HL-60 (cell line): ENCODE measurements around the gene ARSA.

Experiments
- DNase-seq, 2 experiments: peaks; one replicate each; pipeline ENCODE4 v3.0.0-alpha.2; 2010 to 2020; ENCODE audit warnings: low read depth in 1 of 2, low spot score in 1 of 2
- H3K27ac ChIP-seq: fragments of 250-450 bp; sonication (Bioruptor Pico); replicated peaks from 2 replicates; pipeline ENCODE4 v1.5.1; 2020; ENCODE audit warnings: mild to moderate bottlenecking, moderate library complexity
- H3K27me3 ChIP-seq: fragments of 250-450 bp; sonication (Bioruptor Pico); 2 replicates; pipeline ENCODE4 v1.5.1; 2021; ENCODE audit warnings: mild to moderate bottlenecking, moderate library complexity; ENCODE audit not compliant: insufficient read depth, poor library complexity, severe bottlenecking
- H3K4me3 ChIP-seq: replicated peaks from 2 replicates; pipeline ENCODE4 v1.5.1; 2011; ENCODE audit warnings: mild to moderate bottlenecking, control low read depth, low read length; ENCODE audit not compliant: insufficient read depth
- GABPA ChIP-seq: IDR thresholded peaks from 2 replicates; pipeline ENCODE4 v1.6.1; 2012; ENCODE audit warnings: low read depth
- POLR2AphosphoS5 ChIP-seq: IDR thresholded peaks from 2 replicates; pipeline ENCODE4 v1.6.1; 2012; ENCODE audit warnings: low read depth
- REST ChIP-seq: IDR thresholded peaks from 2 replicates; pipeline ENCODE4 v1.6.1; 2012; ENCODE audit warnings: low read depth; ENCODE audit not compliant: insufficient replicate concordance
- SPI1 ChIP-seq: IDR thresholded peaks from 2 replicates; pipeline ENCODE4 v1.6.1; 2012; ENCODE audit warnings: low read depth, mild to moderate bottlenecking, borderline replicate concordance
- TF ChIP-seq, protein P1 (sequence below): IDR thresholded peaks from one replicate; pipeline ENCODE4 v1.5.1; 2011; ENCODE audit warnings: low read length, control low read depth, inconsistent platforms; ENCODE audit not compliant: insufficient read depth

ARSA gene

DNA sequence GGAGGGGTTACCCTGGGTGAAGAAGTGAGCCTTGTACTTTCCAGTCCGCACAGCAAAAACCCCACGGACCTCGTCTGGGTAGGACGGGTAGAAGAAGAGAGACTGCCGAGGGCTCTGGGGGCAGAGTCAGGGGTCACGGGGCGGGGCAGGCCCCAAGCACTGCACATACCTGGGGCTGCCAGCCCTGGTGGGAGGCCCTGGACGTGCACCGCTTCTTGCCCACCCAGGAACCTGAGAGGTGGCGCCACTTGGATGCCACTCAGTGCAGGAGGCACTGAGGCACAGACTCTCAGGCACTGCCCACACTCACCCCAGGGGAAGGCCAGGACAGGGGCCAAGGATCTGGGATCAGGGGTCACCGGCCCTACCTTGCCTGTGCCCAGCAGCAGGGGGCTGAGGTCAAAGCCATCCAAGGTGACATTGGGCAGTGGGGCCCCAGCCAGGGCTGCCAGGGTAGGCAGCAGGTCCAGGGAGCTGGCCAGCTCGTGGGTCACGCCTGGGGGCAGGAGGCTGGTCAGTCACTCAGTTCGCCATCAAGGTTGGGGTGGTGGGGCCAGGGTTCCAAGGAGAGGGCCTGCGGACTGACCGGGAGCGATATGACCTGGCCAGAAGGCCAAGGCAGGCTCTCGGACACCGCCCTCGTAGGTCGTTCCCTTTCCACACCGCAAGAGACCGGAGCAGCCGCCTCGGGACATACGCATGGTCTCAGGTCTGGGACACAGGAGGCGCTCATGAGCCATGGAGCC lies 2.2 kb downstream of the ARSA start:
- no peak overlapping the region for H3K4me3 ChIP-seq
- no peak overlapping the region for H3K27ac ChIP-seq
- TF ChIP-seq POLR2AphosphoS5 (no peak), GABPA (no peak), SPI1 (no peak), REST (no peak)
- TF ChIP-seq, protein P1, sequence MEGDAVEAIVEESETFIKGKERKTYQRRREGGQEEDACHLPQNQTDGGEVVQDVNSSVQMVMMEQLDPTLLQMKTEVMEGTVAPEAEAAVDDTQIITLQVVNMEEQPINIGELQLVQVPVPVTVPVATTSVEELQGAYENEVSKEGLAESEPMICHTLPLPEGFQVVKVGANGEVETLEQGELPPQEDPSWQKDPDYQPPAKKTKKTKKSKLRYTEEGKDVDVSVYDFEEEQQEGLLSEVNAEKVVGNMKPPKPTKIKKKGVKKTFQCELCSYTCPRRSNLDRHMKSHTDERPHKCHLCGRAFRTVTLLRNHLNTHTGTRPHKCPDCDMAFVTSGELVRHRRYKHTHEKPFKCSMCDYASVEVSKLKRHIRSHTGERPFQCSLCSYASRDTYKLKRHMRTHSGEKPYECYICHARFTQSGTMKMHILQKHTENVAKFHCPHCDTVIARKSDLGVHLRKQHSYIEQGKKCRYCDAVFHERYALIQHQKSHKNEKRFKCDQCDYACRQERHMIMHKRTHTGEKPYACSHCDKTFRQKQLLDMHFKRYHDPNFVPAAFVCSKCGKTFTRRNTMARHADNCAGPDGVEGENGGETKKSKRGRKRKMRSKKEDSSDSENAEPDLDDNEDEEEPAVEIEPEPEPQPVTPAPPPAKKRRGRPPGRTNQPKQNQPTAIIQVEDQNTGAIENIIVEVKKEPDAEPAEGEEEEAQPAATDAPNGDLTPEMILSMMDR, result no peak
- no peak for DNase-seq
- no peaks in the 10 kb centered on the region for H3K27me3 ChIP-seq

DNA sequence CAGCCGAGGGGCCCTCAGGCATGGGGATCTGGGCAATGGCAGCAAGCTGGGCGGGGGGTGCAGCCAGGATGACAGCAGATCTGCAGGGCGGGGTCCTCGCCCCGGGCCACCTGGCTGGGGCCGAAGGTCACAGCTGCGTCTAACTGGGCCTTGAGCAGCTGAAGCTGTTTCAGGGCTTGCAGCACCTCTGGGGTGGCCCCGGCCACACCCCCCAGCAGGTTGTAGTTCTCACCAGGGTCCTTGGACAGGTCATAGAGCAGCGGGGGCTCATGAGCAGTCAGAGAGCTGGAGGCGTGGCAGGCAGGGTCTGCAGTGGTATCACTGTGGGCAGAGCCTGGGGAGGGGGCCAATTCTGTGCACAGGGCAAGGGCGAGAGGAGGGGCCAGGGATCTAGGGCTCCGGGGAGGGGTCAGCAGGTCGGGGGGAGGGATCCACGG lies 2.8 kb downstream of the ARSA start:
- Histone ChIP-seq H3K27me3 (no peaks in the 10 kb centered on the region), H3K27ac (no peak overlapping the region), H3K4me3 (no peak overlapping the region)
- DNase-seq, result no peak
- no peak for TF ChIP-seq POLR2AphosphoS5

- no peak for DNase-seq
- H3K27ac ChIP-seq, result no peak overlapping the region
- no peak overlapping the region for H3K4me3 ChIP-seq
- no peaks in the 10 kb centered on the region for H3K27me3 ChIP-seq
- TF ChIP-seq POLR2AphosphoS5 (no peak), SPI1 (no peak), REST (no peak), GABPA (no peak)
- TF ChIP-seq, protein P1, result no peak
These were observed 3.4 kb downstream of the ARSA start for GRCh38 chr22:50624347-50625130.

DNA sequence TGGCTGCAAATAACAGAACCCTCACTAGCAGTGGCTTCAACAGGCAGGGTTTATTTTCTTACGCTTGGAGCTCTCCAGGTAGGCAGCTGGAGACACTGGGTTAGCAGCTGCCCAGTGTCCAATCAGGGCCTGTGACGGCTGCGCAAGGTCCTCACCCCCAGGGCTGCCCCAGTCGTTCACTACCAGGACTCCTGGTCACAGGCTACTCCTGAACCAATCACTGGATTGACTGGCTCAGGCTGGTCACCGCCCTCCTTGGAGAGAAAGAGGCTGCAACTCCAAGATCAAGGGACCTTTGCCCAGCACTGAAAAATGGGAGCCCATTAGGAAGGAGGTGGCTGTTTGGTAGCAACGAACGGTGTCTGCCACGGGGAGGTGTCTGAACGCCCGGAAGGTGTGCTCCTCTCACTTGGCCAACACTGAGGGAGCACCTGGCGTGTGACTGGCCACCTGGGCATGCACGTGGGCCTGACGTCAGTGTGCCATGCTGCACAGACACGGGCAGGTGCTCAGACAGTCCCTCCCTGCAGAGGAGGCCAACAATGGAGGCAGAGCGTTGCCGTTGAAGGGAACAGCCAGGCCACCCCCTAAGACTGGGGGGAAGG lies 5.1 kb downstream of the ARSA start:
- Histone ChIP-seq H3K27me3 (no peaks in the 10 kb centered on the region), H3K4me3 (no peak overlapping the region), H3K27ac (peak overlapping the region; percentile 59)
- no peak for DNase-seq
- no peak for TF ChIP-seq SPI1
- TF ChIP-seq REST, result no peak
- no peak for TF ChIP-seq GABPA
- TF ChIP-seq, protein P1, result no peak
- no peak for TF ChIP-seq POLR2AphosphoS5
